GM19467 (cell line): ENCODE data around the gene DLG5.
A peak's percentile ranks its signal among the peaks of the same experiment; 100 is the strongest.

ENCODE experiments used
- ATAC-seq: cut with Tn5 transposase; IDR thresholded peaks from one replicate; pipeline ENCODE4 v1.9.1; 2021; ENCODE audit warnings: mild to moderate bottlenecking, moderate library complexity; ENCODE audit not compliant: unreplicated experiment

Gene DLG5

DNA sequence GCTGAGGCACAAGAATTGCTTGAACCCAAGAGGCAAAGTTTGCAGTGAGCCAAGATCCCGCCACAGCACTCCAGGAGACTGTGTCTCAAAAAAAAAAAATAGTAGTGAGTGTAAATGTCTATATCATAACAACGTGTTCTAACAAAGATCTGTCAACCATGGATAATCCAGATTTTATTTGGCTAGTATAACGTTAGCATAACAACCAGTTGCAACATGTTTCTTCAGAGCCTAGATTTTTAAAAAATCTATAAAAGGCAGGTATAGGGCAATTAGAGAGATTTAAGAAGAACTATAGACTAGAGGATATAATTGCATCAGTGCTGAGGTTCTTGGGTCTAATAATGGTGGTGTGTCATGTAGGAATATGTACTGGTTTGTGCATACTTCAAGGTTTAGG is 30.5 kb downstream of the DLG5 start:
- ATAC-seq, result no peak

- no peak for ATAC-seq
Measured at GRCh38 chr10:77894058-77894457, 32.5 kb downstream of the DLG5 start.

DNA sequence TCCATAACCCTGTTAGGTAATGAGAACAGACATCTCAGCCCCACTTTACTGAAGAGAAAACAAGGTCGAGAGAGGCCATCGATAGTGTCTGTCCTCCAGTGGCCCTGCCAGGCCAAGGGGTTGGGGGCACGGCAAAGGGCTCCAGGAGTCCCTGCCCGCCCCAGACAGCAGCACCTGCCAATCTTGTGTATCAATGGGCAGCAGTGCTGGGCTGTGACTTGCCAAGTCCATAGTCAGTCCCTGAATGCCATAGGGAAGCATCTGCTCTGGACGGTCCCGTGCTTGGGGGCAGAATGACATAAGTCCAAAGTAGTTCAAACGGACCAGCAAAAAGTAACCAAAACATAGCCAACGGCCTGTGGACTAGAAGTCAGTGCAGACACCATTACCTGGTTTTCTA is 33.2 kb downstream of the DLG5 start:
- no peak for ATAC-seq

- ATAC-seq, result no peak
Measured at GRCh38 chr10:77892761-77893160, 33.8 kb downstream of the DLG5 start.

- no peak for ATAC-seq
Measured at GRCh38 chr10:77892021-77892739, 34.4 kb downstream of the DLG5 start.

GRCh38 chr10:77890097-77890496 is 36.5 kb downstream of the DLG5 start:
- ATAC-seq, result no peak

DNA sequence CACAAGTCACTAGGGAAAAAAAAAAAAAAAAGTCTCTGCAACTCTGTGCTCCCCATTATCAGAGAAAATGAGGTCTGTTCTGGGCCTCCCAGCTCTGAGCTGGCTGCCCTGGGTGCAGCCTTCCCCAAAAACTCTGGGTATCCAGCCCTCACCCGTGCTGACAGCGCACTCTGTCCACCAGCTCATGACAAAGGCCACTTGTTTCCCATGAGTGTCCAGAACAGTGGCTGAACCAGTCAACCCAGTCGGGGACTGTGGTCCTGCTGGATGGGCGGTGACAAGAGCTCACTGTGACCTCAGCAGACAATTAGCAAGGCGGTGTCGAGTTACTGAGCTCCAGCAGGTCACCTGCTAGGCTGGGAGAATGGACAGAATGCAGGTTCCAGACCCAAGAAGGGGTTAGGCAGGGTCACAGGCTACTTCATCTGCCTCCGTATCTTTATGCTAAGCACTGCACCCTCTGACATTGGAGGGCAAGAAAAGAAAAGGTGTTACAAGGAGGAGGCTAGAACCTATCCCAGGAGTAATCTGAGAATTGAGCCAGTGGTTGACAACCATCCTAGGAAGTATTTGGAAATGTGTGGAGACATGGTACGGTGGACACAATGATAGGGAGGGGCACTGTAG is 37.2 kb downstream of the DLG5 start:
- ATAC-seq, result no peak

- ATAC-seq, result no peak
Measured at GRCh38 chr10:77888356-77888703, 38.2 kb downstream of the DLG5 start.

GRCh38 chr10:77887631-77888355 is 38.8 kb downstream of the DLG5 start:
- ATAC-seq, result no peak

- no peak for ATAC-seq
Measured at GRCh38 chr10:77886795-77887355, 39.7 kb downstream of the DLG5 start.

DNA sequence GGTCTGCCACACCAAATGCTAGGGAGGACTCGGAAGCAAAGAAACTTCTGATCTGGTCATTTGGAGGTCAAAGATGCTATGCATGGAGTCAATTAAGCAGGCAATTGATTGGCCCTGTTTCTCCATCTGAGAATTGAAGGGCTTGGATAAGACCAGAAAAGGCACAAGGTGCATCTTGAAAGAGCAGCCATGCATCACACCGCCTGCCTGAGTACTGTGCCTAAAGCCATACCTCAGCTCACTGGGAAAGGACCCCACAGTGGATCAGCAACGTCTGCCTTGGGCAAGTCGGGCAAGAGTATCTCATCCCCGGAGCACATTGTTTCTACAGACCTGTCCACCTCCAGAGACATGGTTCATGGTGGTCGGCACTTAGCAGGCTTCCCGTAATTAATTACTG is 42.4 kb downstream of the DLG5 start:
- ATAC-seq, result no peak

- no peak for ATAC-seq
Measured at GRCh38 chr10:77881636-77882035, 44.9 kb downstream of the DLG5 start.

GRCh38 chr10:77881222-77881621 is 45.3 kb downstream of the DLG5 start:
- ATAC-seq, result no peak

- no peak for ATAC-seq
Measured at GRCh38 chr10:77879710-77880109, 46.8 kb downstream of the DLG5 start.

DNA sequence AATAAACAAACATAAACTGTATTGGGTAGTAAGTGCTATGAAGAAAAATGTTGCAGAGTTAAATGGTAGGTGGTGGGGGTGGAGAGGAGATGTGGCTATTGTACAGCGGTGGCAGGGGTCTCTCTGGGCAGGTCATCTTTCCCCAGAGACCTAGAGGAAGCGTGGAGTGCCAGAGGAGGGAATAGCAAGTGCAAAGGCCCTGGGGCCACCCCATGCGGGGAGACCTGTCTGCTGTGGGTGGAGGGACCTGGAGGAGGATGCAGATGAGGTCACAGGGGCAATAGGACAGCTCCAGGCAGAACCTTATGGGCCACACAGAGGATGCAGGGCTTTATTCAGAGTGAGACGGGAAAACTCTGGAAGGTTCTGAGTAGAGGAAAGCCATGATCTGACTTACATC is 47.5 kb downstream of the DLG5 start:
- no peak for ATAC-seq

GRCh38 chr10:77877441-77878344 is 48.9 kb downstream of the DLG5 start:
- peak; percentile 48 for ATAC-seq

- no peak for ATAC-seq
Measured at GRCh38 chr10:77875730-77876129, 50.8 kb downstream of the DLG5 start.

GRCh38 chr10:77874872-77875271 is 51.7 kb downstream of the DLG5 start:
- no peak for ATAC-seq

GRCh38 chr10:77873536-77874380 is 52.8 kb downstream of the DLG5 start:
- peak; percentile 91 for ATAC-seq

GRCh38 chr10:77872947-77873535 is 53.5 kb downstream of the DLG5 start:
- ATAC-seq, result no peak
